Psoas muscle (tissue), 8 donors: Measurements from ENCODE around the gene FAM184A. TPM values are rescaled to one million over a fixed set of nuclear protein-coding genes. Genes with fewer than 3 reads are reported as not detected.
A peak's percentile ranks its signal among the peaks of the same experiment; 100 is the strongest.

Experiments used
- ATAC-seq, 4 donors: fragments of 200-7000 bp; cut with Tn5 transposase; one replicate each; pipeline ENCODE4 v1.9.1; 2020; ENCODE audit warnings: moderate library complexity in 3 of 4, mild to moderate bottlenecking in 2 of 4
- DNase-seq, 2 donors: peaks; one replicate each; pipeline ENCODE4 v3.0.0-alpha.2; 2020
- H3K27ac ChIP-seq: fragments of 200-600 bp; one replicate; pipeline ENCODE4 v1.8.0; 2022
- H3K27me3 ChIP-seq, 3 donors: fragments of 200-600 bp in 1 of 3; one replicate each; pipeline versions ENCODE4 v1.6.1 to v1.8.0; 2013 to 2022; ENCODE audit warnings: low read length in 2 of 3, mild to moderate bottlenecking in 2 of 3, moderate library complexity in 1 of 3; ENCODE audit not compliant: insufficient read depth in 3 of 3
- H3K36me3 ChIP-seq, 2 donors: fragments of 200-600 bp in 1 of 2; one replicate each; pipeline versions ENCODE4 v1.6.1 to v1.8.0; 2013 to 2022; ENCODE audit warnings: low read depth in 1 of 2, mild to moderate bottlenecking in 1 of 2, moderate library complexity in 1 of 2; ENCODE audit not compliant: insufficient read depth in 1 of 2
- H3K4me1 ChIP-seq: fragments of 200-600 bp; one replicate; pipeline ENCODE4 v1.8.0; 2022
- H3K4me3 ChIP-seq: fragments of 200-600 bp; one replicate; pipeline ENCODE4 v1.8.0; 2022; ENCODE audit warnings: mild to moderate bottlenecking
- H3K9me3 ChIP-seq: fragments of 200-600 bp; one replicate; pipeline ENCODE4 v1.8.0; 2022
- WGBS, 3 donors: extraction: QIAGEN DNeasy Blood & Tissue Kit; methylation state at CpG; one replicate each; pipeline versions ENCODE4 v1.1.6 to v1.1.7; 2013; 5-methylcytosine and 5-hydroxymethylcytosine counted together
- intact Hi-C, 2 donors: fragments of 100-400 bp; cut with DNase I; formaldehyde crosslinking; loops; one replicate each; pipeline versions ENCODE4 v1.11.0 to v1.14.2; 2022
- polyA plus RNA-seq, 3 donors: library from polyadenylated mRNA; stranded (reverse); fragments of 200-250 nt; gene quantifications; one replicate each; pipeline ENCODE4 v1.2.3, GENCODE V29; 2013
- total RNA-seq, 4 donors: library from RNA; stranded (reverse); fragmentation: NEBNext Ultra II Directional in 2 of 4; extraction: Animal tissue kit (Norgen Biotek cat#: 25700) in 2 of 4; gene quantifications; one replicate each; pipeline versions ENCODE4 v1.2.1 to v1.2.4, GENCODE V29; 2021 to 2023
- TF ChIP-seq, protein P1 (sequence below): fragments of 200-600 bp; IDR thresholded peaks from one replicate; pipeline ENCODE4 v1.8.0; 2022; ENCODE audit warnings: antibody characterized with exemption
- donor health status: healthy with polysubstance abuse.
- donor health status: DM: no; HTN: no; CAD: no; lungs with moderate emphysema.
- donor health status: Bipolar disorder and iron deficiency.
- donor health status: healthy.
- donor health status: DM: yes; HTN: yes; CAD: no.
- donor health status: DM: no; HTN: no; CAD: no.
- donor health status: DM: no; HTN: no; CAD: no.
- donor health status: DM: yes; HTN: yes; CAD: no.

The FAM184A gene
- total and polyA plus RNA-seq, 7 donors: 0.14 to 0.52 (median 0.39) TPM

GRCh38 chr6:119096721-119097565 lies 18.5 kb upstream of the FAM184A start:
- Histone ChIP-seq H3K4me1 (no peaks in the 10 kb centered on the region), H3K27me3 (no peaks in the 10 kb centered on the region), H3K36me3 (no peaks in the 10 kb centered on the region), H3K4me3 (no peak overlapping the region), H3K27ac (peak overlapping the region; percentile 31), H3K9me3 (no peaks in the 10 kb centered on the region)
- TF ChIP-seq, protein P1, sequence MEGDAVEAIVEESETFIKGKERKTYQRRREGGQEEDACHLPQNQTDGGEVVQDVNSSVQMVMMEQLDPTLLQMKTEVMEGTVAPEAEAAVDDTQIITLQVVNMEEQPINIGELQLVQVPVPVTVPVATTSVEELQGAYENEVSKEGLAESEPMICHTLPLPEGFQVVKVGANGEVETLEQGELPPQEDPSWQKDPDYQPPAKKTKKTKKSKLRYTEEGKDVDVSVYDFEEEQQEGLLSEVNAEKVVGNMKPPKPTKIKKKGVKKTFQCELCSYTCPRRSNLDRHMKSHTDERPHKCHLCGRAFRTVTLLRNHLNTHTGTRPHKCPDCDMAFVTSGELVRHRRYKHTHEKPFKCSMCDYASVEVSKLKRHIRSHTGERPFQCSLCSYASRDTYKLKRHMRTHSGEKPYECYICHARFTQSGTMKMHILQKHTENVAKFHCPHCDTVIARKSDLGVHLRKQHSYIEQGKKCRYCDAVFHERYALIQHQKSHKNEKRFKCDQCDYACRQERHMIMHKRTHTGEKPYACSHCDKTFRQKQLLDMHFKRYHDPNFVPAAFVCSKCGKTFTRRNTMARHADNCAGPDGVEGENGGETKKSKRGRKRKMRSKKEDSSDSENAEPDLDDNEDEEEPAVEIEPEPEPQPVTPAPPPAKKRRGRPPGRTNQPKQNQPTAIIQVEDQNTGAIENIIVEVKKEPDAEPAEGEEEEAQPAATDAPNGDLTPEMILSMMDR: no peak
- intact Hi-C loops: no loop called here
- ATAC-seq (peak; percentile 46 to 81 (median 52)), DNase-seq (peak; percentile 70 to 86)
- 18 to 25% (median 18%) methylated on average over 6 of the region's 6 CpGs for WGBS, 3 donors

DNA sequence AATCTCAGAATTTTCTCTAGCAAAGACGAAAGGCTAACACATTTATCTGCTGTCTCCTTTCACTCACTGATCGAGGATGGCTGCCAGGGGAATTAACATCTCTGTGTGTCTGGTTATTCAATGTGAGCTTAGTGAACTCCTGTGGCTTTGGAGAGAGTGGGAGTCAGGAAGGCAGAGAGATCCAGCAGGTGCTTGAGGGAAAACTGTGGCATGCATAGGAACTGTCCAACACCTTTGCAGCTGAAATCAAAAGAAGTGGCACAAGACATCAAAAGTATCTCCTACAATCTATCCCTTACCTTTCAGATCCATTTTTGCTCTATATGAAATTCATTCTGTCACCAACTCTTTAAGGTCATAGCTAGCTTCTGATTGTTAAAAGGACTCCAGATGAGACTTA lies 11.8 kb upstream of the FAM184A start:
- WGBS, 3 donors: 46 to 51% (median 48%) methylated on average over 2 of the region's 2 CpGs

GRCh38 chr6:119084784-119085183 lies 6.3 kb upstream of the FAM184A start:
- TF ChIP-seq, protein P1: no peak
- H3K9me3 ChIP-seq: no peaks in the 10 kb centered on the region
- 93 to 100% (median 100%) methylated on average over 1 of the region's 1 CpG for WGBS, 3 donors
- ATAC-seq (no peak), DNase-seq (no peak)
- H3K4me3 ChIP-seq: no peak overlapping the region
- intact Hi-C loops: no loop called here
- no peaks in the 10 kb centered on the region for H3K36me3 ChIP-seq
- no peak overlapping the region for H3K27ac ChIP-seq
- no peaks in the 10 kb centered on the region for H3K27me3 ChIP-seq
- no peaks in the 10 kb centered on the region for H3K4me1 ChIP-seq

More for the DNA sequence above, 11.8 kb upstream of the FAM184A start:
- no peak for ATAC-seq
- Histone ChIP-seq H3K27ac (no peak overlapping the region), H3K36me3 (no peaks in the 10 kb centered on the region), H3K4me1 (no peaks in the 10 kb centered on the region), H3K27me3 (peaks cover 0 to 3% (median 0%) of the 10 kb centered on the region in 3 donors), H3K4me3 (no peak overlapping the region), H3K9me3 (no peaks in the 10 kb centered on the region)
- TF ChIP-seq, protein P1: no peak
- no peak for DNase-seq
- intact Hi-C loops: no loop called here

DNA sequence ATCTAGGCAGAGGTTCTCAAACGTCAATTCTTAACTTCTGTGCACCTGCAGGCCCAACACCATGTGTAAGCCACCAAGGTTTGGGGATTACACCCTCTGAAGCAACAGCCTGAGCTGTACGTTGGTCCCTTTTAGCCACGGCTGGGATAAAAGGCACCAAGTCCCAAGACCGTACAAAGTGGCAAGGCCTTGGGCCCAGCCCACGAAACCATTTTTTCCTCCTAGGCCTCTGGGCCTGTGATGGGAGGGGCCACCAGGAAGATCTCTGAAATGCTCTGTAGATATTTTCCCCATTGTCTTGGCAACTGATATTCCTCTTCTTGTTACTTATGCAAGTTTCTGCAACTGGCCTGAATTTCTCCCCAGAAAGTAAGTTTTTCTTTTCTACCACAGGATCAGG lies 4.5 kb upstream of the FAM184A start:
- Histone ChIP-seq H3K27me3 (peaks cover 0 to 4% (median 0%) of the 10 kb centered on the region in 3 donors), H3K9me3 (no peaks in the 10 kb centered on the region), H3K4me1 (no peaks in the 10 kb centered on the region), H3K27ac (no peak overlapping the region), H3K36me3 (no peaks in the 10 kb centered on the region), H3K4me3 (no peak overlapping the region)
- TF ChIP-seq, protein P1: no peak
- DNase-seq (no peak), ATAC-seq (no peak)
- intact Hi-C loops: no loop called here
- 95 to 97% (median 96%) methylated on average over 5 of the region's 5 CpGs for WGBS, 3 donors
